ENCODE results near the gene CFAP77.
"Not testable (repeated sequence)": the region's sequence is repeated elsewhere in the genome, so short reads cannot be mapped to it uniquely, and the experiment has no call there.

Gene CFAP77

DNA sequence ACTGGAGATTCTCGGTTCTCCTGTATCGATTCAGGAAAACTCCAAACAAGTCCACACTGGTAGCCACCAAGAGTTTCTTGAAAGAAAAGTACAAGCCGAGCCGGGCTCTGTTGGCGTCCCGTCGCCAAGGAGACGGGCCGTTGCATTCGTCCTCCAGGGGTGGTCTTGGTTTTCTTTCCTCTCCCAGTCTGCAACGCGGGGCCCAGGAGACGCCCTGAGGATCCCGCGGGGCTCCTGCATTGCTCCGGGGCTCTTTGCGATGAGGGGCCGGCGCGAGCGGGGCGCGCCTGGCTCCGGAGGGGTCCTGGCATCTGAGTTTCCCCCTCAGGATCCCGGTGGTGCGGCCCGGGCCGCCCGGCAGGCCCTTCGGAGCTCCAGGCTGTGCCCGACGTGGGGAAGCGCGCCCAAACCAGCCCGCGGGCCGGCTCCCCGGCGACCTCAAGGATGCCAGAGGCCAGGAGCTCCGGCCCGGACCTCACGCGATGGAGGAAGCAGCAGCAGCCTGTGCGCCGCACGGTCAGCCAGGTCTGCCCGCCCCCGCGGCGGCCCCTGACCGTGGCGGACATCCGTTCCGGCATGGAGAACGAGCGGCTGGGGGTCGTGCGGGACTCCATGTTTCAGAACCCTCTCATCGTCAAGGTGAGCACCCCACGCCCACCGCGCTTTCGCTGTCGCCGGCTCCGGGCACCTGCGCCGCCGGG lies at the start of gene CFAP77:
Gene CFAP77, plus strand, starts transcription at position 384 of the 701 bp plus-strand sequence. Its CDS starts 61 bp downstream, at position 445.
- peak; percentile 11 for DNase-seq

DNA sequence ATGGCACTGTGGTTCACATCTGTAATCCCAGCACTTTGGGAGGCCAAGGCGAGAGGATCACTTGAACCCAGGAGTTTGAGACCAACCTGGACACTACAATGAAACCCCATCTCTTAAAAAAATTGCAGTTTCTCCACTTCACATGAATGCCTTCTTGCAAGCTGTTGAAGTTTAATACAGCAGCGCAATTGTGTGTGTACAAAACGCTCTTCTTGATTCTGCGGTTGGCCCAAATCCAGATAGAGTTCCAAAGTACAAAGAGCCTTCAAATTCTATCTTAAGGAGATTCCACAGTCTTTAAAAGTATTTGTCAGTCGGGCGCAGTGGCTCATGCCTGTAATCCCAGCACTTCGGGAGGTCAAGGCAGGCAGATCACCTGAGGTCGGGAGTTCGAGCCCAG lies 45.9 kb upstream of the CFAP77 start:
- DNase-seq, result no peak

DNA sequence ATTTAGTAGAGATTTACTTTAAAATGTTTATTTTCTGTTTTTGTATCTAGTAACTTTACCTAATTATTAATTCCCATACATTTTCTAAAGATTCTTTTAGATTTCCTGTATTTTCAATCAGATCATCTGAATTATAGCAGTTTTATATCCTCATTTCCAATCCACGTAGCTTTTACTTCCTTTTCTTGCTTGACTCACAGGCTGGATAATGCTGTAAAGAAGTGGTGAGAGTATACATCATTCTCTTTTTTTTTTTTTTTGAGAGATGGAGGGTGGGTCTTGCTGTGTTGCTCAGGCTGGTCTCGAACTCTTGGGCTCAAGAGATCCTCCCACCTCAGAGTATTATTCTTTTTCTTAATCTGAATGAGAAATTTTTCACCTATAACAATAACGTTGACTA lies 44.0 kb upstream of the CFAP77 start:
- no peak for DNase-seq

DNA sequence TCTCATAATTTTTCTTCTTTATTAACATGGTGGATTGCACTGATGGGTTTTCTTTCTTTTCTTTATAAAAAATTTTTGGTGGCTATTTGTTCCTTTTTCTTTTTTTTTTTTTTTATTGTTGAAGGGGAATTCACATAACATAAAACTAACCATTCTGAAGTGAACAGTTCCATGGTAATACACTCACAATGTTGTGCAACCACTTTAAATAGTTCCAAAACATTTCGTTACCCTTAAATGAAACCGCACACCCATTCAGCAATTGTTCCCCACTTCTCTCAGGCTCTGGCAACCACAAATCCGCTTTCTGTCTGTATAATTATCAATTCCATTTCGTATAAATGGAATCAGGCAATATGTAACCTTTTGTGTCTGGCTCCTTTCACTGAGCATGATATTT lies 43.5 kb upstream of the CFAP77 start:
- no peak for DNase-seq

DNA sequence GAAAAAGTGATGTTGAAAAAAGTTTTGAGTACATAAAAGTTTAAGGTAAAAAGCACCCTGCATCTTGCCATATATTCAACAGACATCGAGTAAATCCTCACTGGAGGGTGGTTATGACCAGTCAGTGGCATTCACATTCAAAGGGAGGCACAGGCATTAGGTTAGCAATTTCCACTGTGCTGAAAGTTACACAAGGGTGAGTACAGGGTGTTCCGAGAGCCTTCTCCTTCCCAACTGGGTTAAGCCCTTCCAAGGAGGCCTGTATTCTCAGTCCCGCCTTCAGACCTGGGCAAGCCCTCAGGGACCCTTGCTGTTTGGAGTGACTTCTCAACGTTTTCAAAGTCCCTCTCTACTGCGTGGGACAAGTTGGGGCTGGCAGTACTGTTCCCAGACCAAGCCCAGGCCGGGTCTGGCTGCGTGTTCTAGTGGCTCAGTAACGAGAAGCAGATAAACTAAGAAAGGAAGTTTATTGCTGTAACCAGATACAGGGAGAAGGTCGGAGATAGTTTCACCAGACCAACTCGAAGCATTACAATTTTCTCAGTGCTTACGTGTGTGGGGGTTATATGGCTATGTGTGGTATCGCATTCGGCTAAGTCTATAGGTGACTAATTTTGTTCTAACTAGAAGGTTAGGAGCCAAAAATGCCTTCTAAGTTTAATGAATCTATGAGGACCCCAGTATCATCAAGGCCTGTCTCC lies 42.2 kb upstream of the CFAP77 start:
- DNase-seq, result no peak

DNA sequence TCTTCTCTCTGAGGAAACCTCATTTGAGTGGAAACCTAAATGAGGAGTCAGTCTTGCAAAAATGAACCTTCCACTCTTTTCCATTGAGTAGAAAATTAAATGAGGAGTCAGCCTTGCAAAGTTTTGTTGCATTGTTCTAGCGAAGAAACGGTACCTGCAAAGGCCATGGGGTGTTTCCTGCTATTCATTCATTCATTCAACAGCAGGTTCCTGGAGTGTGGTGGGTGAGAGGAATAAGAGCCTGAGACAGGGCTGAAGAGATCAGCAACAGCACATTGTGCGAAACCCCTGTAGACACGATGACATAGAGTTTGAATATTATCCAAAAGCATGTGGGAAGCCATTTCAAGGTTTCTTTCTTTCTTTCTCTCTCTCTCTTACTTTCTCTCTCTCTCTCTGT lies 40.6 kb upstream of the CFAP77 start:
- no peak for DNase-seq

DNA sequence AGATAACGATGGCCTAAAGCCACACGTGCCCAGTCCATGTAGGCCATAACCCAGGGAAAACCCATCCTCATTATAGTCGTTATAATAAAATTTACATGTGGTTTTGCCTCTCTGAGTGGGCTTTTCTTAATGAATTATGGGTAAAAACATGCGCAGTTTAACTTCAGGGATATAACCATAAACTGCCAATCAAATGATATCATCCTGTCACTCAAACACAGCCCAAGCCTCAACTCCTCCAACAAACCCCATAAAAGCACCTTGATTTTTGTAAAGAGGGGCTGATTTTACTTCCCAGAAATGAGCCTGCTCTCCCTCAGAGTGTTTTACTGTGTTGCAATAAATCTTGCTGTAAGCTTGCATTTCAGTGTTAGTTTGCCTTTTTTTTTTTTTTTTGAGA lies 39.4 kb upstream of the CFAP77 start:
- DNase-seq, result no peak

DNA sequence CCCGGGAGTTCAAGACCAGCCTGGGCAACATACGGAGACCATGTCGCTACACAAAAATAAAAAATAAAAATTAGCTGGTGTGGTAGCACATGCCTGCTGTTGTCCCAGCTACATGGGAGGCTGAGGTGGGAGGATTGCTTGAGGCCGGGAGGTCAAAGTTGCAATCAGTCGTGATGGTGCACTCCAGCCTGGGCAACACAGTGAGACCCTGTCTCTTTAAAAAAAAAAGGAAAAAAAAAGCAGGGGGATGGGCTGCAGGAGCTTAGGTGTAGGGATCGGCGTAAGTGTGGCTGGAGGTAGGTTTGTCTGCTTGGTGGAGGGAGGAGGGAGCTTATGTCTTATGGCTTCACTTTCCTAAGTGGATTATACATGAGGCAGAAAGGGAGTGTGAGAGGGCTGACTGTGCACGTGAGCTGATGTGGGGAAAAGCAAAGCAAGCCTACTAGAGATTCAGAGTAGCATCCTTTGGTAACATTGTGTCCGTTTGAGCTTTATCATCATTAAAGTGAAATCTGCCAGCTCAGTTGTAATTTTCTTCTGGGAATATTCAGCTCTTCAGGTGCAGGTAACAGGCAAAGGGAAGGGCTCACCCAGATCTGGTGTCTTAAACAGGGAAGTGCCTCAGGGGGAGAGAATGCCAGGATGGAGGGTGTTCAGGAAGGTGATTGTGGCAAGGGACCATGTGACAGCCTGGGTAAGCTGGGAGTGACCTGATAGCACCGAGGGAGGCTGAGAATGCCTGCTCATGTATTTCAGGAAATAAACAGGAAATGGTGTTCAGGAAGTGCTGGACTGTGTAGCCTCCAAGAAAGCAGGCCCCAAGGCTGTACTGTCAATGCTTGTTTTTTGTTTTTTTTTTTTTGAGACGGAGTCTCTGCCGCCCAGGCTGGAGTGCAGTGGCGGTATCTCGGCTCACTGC lies 37.6 kb upstream of the CFAP77 start:
- DNase-seq, result no peak

DNA sequence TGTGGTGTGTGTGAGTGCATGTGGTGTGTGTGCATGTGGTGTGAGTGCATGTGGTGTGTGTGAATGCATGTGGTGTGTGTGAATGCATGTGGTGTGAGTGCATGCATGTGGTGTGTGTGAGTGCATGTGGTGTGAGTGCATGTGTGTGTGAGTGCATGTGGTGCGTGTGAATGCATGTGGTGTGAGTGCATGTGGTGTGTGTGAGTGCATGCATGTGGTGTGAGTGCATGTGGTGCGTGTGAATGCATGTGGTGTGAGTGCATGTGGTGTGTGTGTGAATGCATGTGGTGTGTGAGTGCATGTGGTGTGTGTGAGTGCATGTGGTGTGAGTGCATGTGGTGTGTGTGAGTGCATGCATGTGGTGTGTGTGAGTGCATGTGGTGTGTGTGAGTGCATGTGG lies 32.2 kb upstream of the CFAP77 start:
- DNase-seq, result not testable (repeated sequence)

DNA sequence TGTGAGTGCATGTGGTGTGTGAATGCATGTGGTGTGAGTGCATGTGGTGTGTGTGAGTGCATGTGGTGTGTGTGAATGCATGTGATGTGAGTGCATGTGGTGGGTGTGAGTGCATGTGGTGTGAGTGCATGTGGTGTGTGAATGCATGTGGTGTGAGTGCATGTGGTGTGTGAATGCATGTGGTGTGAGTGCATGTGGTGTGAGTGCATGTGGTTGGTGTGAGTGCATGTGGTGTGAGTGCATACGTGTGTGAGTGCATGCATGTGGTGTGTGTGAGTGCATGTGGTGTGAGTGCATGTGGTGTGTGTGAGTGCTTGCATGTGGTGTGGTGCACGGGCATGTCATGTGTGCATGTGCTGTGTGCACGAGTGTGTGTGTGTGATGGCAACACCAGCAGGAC lies 31.6 kb upstream of the CFAP77 start:
- not testable (repeated sequence) for DNase-seq

DNA sequence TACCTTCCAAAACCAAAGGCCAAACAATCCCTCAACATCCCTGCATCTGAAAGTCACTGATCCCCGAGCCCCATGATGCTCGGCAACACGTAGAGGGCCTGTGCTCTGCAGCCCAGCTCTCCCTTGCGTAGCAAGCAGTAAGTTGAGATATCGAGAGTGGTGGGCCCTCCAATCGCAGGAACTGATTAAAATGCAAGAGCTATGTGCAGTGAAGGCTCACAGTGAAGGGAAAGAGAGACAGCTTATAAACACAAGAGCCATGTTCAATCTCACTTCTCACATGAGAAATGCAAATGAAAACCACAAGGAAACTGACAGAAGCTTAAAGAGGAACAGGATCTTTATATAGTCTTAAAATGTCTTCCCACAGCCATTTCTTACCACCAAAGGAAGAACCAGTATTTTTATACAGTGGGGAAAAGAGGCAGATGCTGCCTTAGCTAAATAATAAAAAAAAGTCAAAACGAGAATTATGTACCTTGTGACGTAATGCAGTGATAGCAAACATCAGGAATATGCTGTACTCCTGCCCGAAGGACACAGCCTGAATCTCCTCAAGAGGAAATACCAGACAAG lies 28.0 kb upstream of the CFAP77 start:
- DNase-seq, result no peak

DNA sequence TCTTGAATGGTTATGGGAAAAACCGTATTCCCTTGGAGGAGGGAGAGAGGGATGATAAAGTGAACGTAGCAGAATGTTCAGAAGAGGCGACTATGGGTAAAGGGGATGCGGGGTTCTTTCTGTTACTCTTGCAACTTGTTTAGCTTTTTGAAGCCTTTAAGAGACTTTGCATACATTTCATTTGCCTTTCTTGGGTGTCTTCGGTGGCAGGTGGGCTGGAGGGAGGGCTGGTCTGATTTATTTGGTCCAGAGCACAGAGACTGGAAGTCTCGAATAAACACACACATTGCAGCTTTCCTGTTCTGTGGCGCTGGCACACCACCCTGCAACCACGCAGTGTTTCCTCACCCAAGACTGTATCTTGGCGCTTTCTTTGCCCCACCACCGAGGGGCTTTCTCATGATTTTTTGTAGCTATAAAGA lies 26.5 kb upstream of the CFAP77 start:
- DNase-seq, result no peak

DNA sequence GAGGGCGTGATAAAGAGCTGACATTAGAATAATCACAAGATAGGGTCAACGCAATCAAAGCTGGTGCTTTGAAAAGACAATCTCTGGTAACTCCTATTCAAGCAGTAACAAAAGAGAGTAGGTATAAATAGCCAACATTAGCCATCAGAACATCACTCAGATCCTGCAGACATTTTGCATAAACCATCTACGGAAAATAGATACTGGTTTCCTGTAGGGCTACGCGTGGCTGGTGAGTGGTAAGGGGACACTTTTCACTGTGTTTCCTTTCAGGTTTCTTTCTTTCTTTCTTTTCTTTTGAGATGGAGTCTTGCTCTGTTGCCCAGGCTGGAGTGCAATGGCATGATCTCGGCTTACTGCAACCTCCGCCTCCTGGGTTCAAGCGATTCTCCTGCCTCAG lies 25.6 kb upstream of the CFAP77 start:
- DNase-seq, result no peak

DNA sequence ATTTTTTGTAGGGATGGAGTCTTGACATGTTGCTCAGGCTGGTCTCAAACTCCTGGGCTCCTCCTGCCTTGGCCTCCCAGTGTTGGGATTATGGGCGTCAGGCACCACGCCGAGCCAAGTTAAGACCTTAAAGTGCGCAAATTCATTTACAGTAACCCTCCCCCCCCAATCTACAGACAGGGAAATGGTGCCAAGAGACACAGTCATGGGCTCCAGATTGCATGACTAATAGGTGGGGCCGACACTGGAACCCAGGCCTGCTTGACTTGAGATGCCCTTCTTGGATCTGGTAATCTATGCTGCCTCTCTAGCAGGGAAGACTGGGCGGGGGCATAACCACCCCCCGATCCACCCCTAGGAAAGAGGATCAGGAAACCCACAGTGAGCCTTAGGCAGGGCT lies 22.9 kb upstream of the CFAP77 start:
- no peak for DNase-seq

DNA sequence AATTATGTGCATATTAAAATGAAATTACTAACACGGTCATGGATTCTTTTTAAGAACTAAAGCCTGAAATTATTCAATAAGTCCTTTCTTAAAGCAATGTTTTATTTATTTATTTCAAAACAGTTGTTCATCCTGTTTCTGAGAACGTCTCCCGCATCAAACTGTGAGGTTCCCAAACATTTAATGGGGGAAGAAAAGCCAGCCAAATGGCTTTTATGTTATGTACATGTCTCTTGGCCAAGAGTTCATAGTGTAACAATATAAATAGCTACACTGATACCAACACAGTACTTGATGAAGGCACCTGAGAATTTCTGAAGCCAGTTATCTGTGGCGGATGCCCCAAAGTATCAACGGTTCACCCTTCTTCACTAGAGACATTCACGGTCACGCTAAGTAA lies 19.0 kb upstream of the CFAP77 start:
- DNase-seq, result no peak

DNA sequence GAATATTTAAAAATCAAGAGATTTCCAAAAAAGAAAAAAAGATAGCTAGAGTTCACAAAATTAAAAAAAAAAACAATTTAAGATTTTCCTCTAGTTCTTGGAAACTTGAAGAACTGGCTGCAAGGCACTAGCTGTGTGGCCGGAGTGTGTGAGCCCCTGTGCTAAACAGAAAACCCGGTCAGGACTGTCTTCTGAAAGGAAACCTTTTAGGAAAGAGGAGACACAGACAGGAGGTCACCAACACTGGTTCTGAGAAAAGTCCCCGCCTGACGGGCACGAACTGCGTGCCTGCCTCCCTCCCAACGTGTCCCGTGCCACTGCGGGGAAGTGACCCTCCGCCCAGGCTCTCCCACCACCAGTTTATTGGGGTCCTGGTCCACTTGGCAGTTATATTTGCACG lies 18.6 kb upstream of the CFAP77 start:
- no peak for DNase-seq

DNA sequence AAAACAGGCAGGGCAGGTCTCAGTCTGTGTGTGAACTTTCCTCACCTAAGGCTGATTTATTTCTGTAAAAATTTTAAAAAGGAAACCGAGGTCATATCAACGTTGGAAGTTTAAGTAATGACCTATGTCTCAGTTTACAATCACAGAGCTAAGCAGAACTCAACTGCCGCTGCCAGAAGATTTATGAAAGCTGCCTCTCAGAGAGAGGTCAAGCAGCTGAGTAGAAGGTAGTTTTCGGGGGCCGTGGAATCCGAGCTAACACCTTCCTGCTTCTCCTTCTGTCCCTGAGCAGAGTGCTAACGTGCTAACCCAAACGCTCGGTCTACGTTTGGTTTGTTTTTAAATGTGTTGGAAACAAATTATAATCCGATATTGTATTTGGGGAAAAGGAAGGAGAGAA lies 14.5 kb upstream of the CFAP77 start:
- no peak for DNase-seq

DNA sequence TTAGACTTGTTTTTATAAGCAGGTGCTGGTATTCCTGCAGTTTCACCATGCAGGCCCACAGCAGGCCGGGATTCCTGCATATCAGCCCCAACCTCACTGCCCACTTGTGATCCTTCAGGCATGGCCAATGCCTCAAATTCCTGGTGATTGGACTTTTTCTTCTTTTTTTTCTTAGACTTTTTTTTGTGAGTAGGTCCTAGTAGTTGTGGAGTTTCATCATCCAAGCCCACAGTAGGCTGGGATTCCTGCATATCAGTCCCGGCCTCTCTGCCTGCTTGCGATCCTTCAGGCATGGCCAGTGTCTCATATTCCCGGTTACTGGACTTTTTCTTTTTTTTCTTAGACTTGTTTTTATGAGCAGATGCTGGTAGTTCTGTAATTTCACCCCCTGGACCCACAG lies 8.2 kb upstream of the CFAP77 start:
- no peak for DNase-seq

DNA sequence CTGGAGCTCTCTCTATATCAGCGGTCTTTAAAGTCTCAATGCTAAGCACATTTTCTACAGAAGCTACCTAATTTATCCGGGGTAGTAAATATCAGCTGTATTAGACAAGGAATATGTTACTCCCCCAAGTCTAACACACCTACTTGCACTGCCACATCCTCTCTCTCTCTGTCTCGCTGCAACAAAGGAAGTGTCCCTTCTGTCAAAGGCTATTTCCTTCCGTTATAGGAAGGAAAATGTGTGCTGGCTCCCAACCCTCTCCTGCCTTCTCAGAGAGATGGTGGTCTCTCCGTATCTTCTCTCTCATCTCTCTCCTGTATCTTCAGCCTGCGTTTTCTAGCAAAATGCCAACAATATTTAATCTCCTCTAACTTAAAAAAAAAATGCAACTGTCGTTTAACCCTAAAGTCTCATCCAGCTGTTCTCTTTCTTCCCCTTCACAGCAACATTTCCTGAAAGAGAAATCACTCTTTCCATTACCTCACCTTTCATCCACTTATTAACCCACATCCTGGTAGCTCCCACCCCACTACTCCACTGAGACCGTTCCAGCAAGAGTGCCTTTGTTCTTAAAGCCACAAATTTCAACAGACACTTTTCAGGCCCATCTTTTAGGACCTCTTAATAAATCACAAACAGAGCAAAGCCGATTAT lies 5.7 kb upstream of the CFAP77 start:
- no peak for DNase-seq

DNA sequence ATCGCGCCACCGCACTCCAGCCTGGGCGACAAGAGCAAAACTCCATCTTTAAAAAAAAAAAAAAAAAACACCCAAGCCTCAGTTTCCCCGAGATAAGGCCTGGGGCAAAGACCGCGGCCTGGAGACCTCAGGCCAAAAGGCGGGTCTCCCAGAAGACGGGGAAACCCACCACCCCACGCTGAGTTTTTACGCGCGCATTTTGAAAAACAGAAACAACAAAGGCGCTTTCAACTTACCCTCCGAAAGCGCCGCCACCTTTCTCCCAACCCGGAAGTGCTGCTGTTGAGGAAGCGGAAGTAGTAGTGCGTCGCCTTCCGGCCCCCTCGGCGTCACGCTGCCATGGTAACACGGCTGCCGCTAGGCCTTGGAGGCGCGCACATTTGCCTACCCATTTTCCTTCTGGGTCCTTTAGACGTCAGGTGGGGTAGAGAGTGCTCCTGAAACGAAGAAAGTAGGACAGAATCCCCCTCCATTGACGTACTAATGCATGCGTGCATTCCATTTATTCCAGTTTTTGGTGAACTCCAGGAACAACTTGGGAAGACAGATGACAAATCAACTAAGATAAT lies 3.4 kb upstream of the CFAP77 start, which contains the start of gene TTF1:
Gene TTF1, minus strand, starts transcription at position 287 of the 569 bp plus-strand sequence. CDS start 4,019 bp downstream, outside the sequence.
- peak; percentile 92 for DNase-seq

DNA sequence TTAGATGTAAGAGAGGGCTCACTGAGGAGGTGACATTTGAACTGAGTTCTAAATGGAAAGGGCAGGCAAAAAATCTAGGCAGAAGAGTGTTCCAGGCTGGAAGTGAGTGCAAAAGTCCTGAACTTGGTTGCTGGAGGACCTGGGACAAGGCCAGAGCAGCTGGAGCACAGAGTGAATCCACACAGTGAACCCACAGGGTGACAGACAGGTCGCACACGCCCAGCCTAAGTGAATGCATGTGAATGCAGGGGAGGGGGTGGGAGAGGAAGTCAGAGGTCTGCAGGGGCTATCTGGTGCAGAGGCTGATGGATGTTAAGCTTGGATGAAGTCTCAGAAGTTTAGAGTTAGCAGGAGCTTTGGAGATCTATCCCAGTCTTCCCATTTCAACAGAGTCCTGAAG lies 2.8 kb upstream of the CFAP77 start:
- DNase-seq, result no peak

DNA sequence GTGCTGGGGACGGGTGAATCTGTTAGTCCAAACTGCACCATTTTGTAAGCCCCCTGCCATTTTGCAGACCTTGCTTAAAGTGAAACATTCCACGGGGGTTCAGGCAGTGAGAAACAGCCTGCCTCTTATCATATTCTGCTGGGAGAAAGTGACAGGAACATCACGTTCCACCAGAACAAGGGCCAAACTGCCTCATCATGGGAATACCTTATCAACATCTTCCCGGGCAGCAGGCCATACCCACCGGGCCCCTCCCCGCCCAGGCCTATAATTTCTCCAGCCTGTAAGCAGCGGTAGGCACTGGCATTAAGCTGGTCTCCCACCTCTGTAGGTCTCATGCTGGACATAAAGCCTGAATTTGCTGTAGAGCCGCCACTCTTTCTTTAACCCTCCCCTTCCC lies 1.5 kb upstream of the CFAP77 start:
- DNase-seq, result no peak
